Neural cell (in vitro differentiated cells): ENCODE results near the gene CAMK1D.

Source experiments
- CTCF ChIP-seq: fragments of 450-650 bp; IDR thresholded peaks from 2 replicates; pipeline ENCODE4 v1.5.1; 2014; ENCODE audit warnings: antibody characterized with exemption, mild to moderate bottlenecking, moderate library complexity; ENCODE audit not compliant: poor library complexity, severe bottlenecking
- EP300 ChIP-seq: fragments of 450-650 bp; conservative IDR thresholded peaks from 2 replicates; pipeline ENCODE4 v1.6.1; 2014; ENCODE audit warnings: antibody characterized with exemption, mild to moderate bottlenecking, moderate library complexity; ENCODE audit not compliant: poor library complexity, severe bottlenecking
- EZH2 ChIP-seq: fragments of 200-600, 300-800 bp; shearing (Covaris generic), sonication (generic); IDR thresholded peaks from 2 replicates; pipeline ENCODE4 v1.6.1; 2014; ENCODE audit warnings: antibody characterized with exemption, low read length, borderline replicate concordance, mild to moderate bottlenecking; ENCODE audit not compliant: insufficient read depth, poor library complexity, severe bottlenecking
- MXI1 ChIP-seq: fragments of 450-650 bp; conservative IDR thresholded peaks from 2 replicates; pipeline ENCODE4 v1.6.1; 2014; ENCODE audit warnings: antibody characterized with exemption, mild to moderate bottlenecking; ENCODE audit not compliant: poor library complexity, severe bottlenecking
- POLR2AphosphoS5 ChIP-seq: IDR thresholded peaks from 2 replicates; pipeline ENCODE4 v1.6.1; 2012
- RAD21 ChIP-seq: fragments of 450-650 bp; conservative IDR thresholded peaks from 2 replicates; pipeline ENCODE4 v1.6.1; 2014; ENCODE audit warnings: antibody characterized with exemption, mild to moderate bottlenecking, moderate library complexity
- REST ChIP-seq: IDR thresholded peaks from 2 replicates; pipeline ENCODE4 v1.6.1; 2012; ENCODE audit warnings: borderline replicate concordance
- SMC3 ChIP-seq: fragments of 450-650 bp; conservative IDR thresholded peaks from 2 replicates; pipeline ENCODE4 v1.6.1; 2014; ENCODE audit warnings: antibody characterized with exemption, mild to moderate bottlenecking, moderate library complexity; ENCODE audit not compliant: poor library complexity
- TAF1 ChIP-seq: IDR thresholded peaks from 2 replicates; pipeline ENCODE4 v1.6.1; 2012; ENCODE audit warnings: low read depth

GRCh38 chr10:12397147-12397896, 48.0 kb downstream of the CAMK1D start:
- no peak for TF ChIP-seq SMC3
- no peak for TF ChIP-seq CTCF
- no peak for TF ChIP-seq EZH2
- no peak for TF ChIP-seq TAF1
- no peak for TF ChIP-seq POLR2AphosphoS5
- no peak for TF ChIP-seq REST
- TF ChIP-seq EP300 = no peak
- no peak for TF ChIP-seq MXI1
- TF ChIP-seq RAD21 = no peak
